OCI-LY3 (cell line): Measurements from ENCODE around the gene PFAS.
A peak's percentile ranks its signal among the peaks of the same experiment; 100 is the strongest.

Experiments
- H2AFZ ChIP-seq: fragments of 200-600, 300-600 bp; shearing (Covaris generic); 2 replicates; pipeline ENCODE4 v1.6.0; 2014; ENCODE audit warnings: antibody characterized with exemption, low read depth, low read length
- H3K27ac ChIP-seq: fragments of 200-600, 300-600 bp; sonication (generic); 2 replicates; pipeline ENCODE4 v1.5.1; 2014; ENCODE audit warnings: mild to moderate bottlenecking, low read length, moderate library complexity, mixed read lengths
- H3K27me3 ChIP-seq: fragments of 200-600, 300-600 bp; sonication (generic); 2 replicates; pipeline ENCODE4 v1.6.1; 2014; ENCODE audit warnings: low read depth, low read length, mixed read lengths
- H3K36me3 ChIP-seq: fragments of 200-600, 300-600 bp; sonication (generic); replicated peaks from 2 replicates; pipeline ENCODE3; 2014; ENCODE audit warnings: low read depth, low read length, mixed read lengths
- H3K4me1 ChIP-seq: fragments of 300-600, 200-600 bp; sonication (generic); 2 replicates; pipeline ENCODE4 v1.6.1; 2014; ENCODE audit warnings: low read length, mixed read lengths
- H3K4me2 ChIP-seq: fragments of 200-600, 300-600 bp; sonication (generic); 2 replicates; pipeline ENCODE4 v1.6.1; 2014; ENCODE audit warnings: low read length, mixed read lengths
- H3K4me3 ChIP-seq: fragments of 300-600, 200-600 bp; sonication (generic); 2 replicates; pipeline ENCODE4 v1.5.1; 2014; ENCODE audit warnings: antibody characterized with exemption, mild to moderate bottlenecking, low read length, moderate library complexity
- H3K79me2 ChIP-seq: fragments of 300-600, 200-600 bp; shearing (Covaris generic); 2 replicates; pipeline ENCODE4 v1.6.1; 2014; ENCODE audit warnings: mild to moderate bottlenecking, low read length, mixed read lengths
- H3K9ac ChIP-seq: fragments of 300-600, 200-600 bp; shearing (Covaris generic); 2 replicates; pipeline ENCODE4 v1.6.0; 2014; ENCODE audit warnings: mild to moderate bottlenecking, low read length, moderate library complexity
- H3K9me3 ChIP-seq: fragments of 200-600, 300-600 bp; shearing (Covaris generic); 2 replicates; pipeline ENCODE4 v1.6.1; 2014; ENCODE audit warnings: low read length, mixed read lengths; ENCODE audit not compliant: insufficient read depth
- H4K20me1 ChIP-seq: fragments of 200-600, 300-600 bp; sonication (generic); 2 replicates; pipeline ENCODE4 v1.6.1; 2016; ENCODE audit warnings: low read length, mixed read lengths; ENCODE audit not compliant: insufficient read depth
- CTCF ChIP-seq: fragments of 200-600, 300-600 bp; sonication (generic); IDR thresholded peaks from 2 replicates; pipeline ENCODE4 v1.5.1; 2014; ENCODE audit warnings: antibody characterized with exemption, low read length, low read depth
- EZH2phosphoT487 ChIP-seq: fragments of 200-600 bp; shearing (Covaris generic); IDR thresholded peaks from 2 replicates; pipeline ENCODE4 v1.6.1; 2018; ENCODE audit warnings: antibody characterized with exemption, mixed run types, low read depth

PFAS gene

GRCh38 chr17:8248751-8249607 is at the start of gene PFAS:
Gene PFAS (plus strand): TSS chr17:8249289. CDS start chr17:8253938, 4,649 bp downstream.
- TF ChIP-seq CTCF (no peak), EZH2phosphoT487 (no peak)
- no peaks in the 10 kb centered on the region for H4K20me1 ChIP-seq
- no peaks in the 10 kb centered on the region for H3K27me3 ChIP-seq
- peaks cover 66% of the 10 kb centered on the region for H3K79me2 ChIP-seq
- H3K4me3 ChIP-seq, result peak within 1 kb of the TSS; percentile 100
- peak within 1 kb of the TSS; percentile 100 for H3K27ac ChIP-seq
- H3K4me2 ChIP-seq, result peak within 1 kb of the TSS; percentile 99
- H3K9me3 ChIP-seq, result no peaks in the 10 kb centered on the region
- H3K4me1 ChIP-seq, result peaks cover 8% of the 10 kb centered on the region
- peaks cover 10% of the 10 kb centered on the region for H3K36me3 ChIP-seq
- no peak within 1 kb of the TSS for H2AFZ ChIP-seq
- peak within 1 kb of the TSS; percentile 95 for H3K9ac ChIP-seq

- no peaks in the 10 kb centered on the region for H4K20me1 ChIP-seq
- no peak overlapping the region for H2AFZ ChIP-seq
- H3K4me2 ChIP-seq, result no peak overlapping the region
- no peak overlapping the region for H3K27ac ChIP-seq
- no peak overlapping the region for H3K9ac ChIP-seq
- peaks cover 9% of the 10 kb centered on the region for H3K4me1 ChIP-seq
- H3K4me3 ChIP-seq, result no peak overlapping the region
- H3K79me2 ChIP-seq, result peaks cover 27% of the 10 kb centered on the region
- peaks cover 42% of the 10 kb centered on the region for H3K36me3 ChIP-seq
- no peaks in the 10 kb centered on the region for H3K9me3 ChIP-seq
- H3K27me3 ChIP-seq, result no peaks in the 10 kb centered on the region
- TF ChIP-seq EZH2phosphoT487 (no peak), CTCF (no peak)
Measured at GRCh38 chr17:8204761-8205555, 44.1 kb upstream of the PFAS start.

- Histone ChIP-seq H3K4me1 (peaks cover 14% of the 10 kb centered on the region), H3K4me3 (no peak overlapping the region), H3K4me2 (no peak overlapping the region), H3K36me3 (peaks cover 38% of the 10 kb centered on the region), H3K79me2 (peaks cover 35% of the 10 kb centered on the region), H3K27ac (no peak overlapping the region), H4K20me1 (no peaks in the 10 kb centered on the region), H2AFZ (no peak overlapping the region), H3K27me3 (no peaks in the 10 kb centered on the region), H3K9ac (no peak overlapping the region), H3K9me3 (no peaks in the 10 kb centered on the region)
- TF ChIP-seq CTCF (no peak), EZH2phosphoT487 (no peak)
Measured at GRCh38 chr17:8206536-8206935, 42.6 kb upstream of the PFAS start.
